Fibroblast of peridontal ligament (primary cell): ENCODE data around the gene SCRN2.
A peak's percentile ranks its signal among the peaks of the same experiment; 100 is the strongest.

Experiments used
- DNase-seq: peaks from one replicate; pipeline ENCODE4 v3.0.0-alpha.2; 2010; ENCODE audit errors: extremely low read depth

Gene SCRN2

DNA sequence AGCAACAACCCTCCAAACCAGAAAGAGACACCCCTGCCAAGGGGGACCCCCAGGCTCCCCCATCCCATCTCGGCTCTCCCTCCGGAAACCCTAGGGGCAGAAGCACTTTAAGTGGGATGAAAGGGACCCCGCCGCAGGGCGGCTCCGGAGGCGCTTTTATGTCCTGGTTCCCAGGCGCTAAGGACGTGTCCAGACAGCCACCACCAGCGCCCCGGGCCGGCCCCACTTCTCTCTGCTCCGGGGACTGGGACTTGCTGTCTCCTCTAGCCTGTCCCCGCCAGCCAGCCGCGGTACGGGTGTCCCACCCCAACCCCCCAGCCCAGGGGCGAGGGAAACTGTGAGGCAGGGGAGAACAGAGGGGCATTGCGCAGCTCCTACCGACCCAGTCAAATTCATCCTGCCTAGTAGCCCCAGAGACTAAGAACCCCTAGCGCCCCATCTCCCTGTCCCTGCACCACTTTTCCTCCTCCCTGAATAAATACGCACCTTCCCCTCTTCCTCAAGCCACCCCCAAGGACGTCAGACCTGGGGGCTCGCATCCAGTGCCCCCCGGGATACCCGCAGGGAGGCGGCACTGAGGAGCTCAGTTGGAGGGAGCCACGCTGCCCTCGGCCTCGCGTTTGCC lies 5.8 kb upstream of the SCRN2 start:
- no peak for DNase-seq

GRCh38 chr17:47845716-47846075 lies 4.6 kb upstream of the SCRN2 start:
- DNase-seq: no peak

DNA sequence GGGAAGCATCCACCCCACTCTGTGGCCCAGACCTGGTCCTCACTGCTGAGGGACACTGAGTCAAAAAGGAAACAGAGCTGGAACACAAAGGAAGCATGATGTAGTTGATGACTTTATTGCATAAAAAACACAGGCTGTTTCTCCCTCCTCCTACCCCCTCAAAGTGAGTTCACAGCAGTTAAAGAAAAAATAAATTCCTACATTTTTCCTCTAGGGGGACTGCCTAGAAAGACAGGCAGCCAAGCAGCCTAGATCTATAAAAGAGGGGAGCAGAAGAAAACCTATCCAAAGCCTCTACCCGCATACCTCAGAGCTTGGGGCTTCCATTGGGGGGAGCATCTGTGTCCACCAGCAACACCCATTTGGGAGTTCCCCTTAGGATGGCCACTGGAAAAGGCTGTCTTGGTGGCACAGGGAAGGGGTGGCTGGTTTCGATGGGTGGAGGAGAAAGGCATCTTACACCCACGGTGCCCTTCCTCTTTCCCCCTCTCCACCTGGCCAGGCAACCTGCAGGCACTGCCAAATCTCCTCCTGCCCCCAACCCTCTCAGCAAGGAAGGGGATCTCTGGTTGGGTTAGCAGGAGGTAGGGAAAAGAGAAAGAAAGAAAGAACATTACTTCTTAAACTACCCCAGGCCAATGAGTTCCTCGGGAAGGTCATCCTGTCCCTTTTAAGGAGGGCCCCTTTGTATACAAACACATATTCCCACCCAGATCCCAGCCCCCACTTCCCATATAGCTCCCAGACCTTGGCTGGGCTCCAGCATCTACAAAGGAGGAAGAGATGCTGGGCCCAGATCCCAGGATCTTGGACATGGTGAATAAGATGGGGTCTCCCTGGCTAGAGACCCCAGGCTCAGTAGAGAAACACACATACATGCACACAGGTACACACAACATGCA lies 4.0 kb upstream of the SCRN2 start:
- DNase-seq: peak; percentile 27

DNA sequence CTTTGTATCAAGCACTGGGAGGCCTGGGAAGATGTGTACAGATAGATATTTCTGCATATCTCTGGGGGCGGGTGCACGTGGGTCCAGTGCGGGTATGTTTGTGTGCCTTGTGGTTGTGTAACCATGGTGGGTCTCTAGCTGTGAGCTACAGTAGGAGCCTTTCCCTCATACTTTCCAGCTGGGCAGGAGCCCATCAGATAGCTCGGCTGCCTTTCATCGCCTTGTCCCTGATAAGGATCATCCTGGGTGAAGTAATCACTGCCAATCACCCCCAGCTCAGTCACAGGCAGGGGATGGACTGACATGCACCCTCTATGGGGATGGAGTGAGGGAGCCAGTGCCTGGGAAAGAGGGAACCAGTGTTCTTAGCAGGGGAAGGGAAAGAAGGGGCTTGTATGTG lies 3.2 kb upstream of the SCRN2 start:
- no peak for DNase-seq

DNA sequence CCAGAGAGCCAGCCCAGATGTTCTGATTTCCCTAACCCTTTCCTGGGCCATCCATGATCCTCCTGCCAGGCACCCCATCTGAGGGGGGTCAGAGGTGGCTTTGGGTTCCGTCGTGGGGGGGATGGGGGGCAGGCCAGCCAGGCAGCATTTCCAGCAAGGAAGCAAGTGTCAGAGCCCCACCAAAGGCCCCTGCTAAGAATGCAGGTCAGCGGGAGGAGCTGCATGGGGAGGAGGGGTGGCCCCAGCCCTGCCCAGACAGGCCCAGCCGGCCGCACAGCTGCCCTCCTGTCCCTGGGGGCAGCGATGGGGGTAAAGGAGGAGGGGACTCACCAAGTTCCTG lies 2.3 kb upstream of the SCRN2 start:
- no peak for DNase-seq

DNA sequence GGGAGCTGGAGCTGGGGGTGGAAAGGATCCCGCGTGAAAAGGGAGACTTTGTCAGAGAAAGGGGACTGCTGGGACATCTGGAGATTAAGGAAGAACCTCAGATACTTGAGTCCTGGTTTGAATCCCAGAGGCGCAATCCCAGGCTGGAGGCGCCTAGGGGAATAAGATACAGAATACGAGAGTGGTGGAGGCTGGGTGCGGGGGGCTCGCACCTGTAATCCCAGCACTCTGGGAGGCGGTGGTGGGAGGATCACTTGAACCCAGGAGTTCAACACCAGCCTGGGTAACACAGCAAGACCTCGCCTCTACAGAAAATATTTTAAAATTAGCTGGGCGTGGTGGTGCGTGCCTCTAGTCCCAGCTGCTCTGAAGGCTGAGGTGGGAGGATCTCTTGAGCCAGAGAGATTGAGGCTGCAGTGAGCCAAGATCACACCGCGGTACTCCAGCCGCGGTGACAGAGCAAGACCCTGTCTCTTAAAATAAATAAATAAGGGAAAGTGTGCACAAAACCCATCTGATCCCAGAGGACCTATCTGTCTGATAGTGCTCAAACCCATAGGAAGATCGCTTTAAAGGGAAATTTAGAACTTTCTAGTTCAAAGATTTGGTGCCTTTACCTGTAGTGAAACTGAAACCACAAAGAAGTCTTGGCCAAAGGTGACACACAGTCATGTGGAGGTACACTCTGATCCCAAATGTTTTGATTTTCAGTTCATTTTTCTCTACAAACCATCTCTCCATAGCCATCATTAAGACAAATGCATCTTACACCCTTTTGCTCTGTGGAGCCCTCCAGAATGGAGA lies 617 bp upstream of the SCRN2 start:
- DNase-seq: no peak

GRCh38 chr17:47840001-47840741 lies 902 bp downstream of the SCRN2 start:
- DNase-seq: no peak

- no peak for DNase-seq
These were observed 2.0 kb downstream of the SCRN2 start for GRCh38 chr17:47839071-47839470.

DNA sequence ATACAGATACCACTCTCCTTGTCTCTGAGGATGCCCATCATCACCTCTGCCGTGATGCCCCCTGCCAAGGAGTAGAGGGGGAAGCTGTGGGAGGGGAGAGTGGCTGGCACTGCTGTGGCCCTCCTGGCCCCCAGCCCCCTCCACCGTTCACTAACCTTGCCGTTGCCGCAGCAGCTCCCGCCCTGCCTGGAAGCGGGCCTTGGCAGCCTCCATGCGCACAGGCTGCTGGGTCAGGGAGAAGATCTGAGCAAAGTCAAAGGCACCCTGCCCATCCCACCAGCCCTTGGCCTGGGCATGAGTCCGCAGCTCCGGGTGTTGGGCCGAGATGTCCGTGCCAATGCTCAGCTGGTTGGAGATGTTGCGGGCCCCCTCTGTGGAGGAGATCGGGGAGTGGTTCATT lies 2.4 kb downstream of the SCRN2 start:
- no peak for DNase-seq

DNA sequence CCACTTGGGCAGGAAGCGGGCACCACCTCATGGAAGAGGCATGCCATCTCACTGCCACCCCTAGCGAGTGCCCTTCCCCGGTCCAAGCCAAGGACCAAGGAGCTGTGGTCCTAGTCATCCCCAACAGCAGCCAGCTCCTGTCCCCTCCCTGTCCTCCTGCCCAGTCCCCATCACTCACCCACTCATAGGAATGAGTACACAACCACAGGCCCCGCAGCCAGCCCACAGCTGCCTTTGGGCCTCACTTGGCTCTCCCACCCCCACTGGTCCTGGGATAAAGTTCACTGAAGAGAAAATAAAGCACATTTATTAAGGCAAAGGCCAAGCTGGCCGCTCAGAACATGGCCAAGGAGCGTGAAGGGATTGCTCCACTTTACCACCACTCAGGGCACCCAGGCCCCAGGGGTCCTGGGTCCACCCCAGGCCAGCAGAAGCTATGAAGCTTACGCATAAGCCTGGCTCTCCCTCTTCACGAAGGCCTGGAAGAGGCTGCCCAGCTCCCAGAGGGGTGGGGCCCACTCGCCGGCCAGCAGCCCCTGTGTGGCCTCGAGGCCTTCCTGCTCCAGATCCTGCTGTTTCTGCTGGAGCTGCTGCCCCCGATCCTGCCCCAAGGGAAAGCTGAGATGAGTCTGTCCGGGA lies 3.6 kb downstream of the SCRN2 start:
- DNase-seq: peak; percentile 10

GRCh38 chr17:47836601-47837000 lies 4.5 kb downstream of the SCRN2 start:
- DNase-seq: no peak

GRCh38 chr17:47834756-47835155 lies 6.3 kb downstream of the SCRN2 start:
- no peak for DNase-seq

DNA sequence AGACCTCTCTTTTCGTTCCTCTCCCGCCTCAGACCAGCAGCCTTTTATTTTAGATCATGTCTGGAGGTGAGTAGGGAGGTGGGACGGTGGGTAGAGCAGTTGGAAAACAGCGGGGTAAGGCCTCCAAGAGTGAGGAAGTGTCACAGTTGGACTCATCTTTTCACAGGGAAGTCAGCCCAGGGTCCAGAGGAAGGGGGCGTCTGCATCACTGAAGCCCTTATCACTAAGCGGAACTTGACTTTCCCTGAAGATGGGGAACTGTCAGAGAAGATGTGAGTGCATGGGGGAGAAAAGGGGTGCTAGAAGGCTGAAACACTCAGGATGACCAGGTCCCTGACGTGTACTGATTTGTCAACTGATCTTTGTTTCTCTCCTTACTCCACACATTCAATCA lies 9.1 kb downstream of the SCRN2 start:
- no peak for DNase-seq

GRCh38 chr17:47831003-47831933 lies 9.8 kb downstream of the SCRN2 start, which contains the start of the genes LRRC46 and MRPL10:
LRRC46 (plus strand) TSS chr17:47831670; CDS start chr17:47831990, 320 bp downstream.
MRPL10 (minus strand) TSS chr17:47831541; CDS start chr17:47831511, 30 bp downstream.
- DNase-seq: peak; percentile 91

GRCh38 chr17:47830396-47831002 lies 10.6 kb downstream of the SCRN2 start:
- no peak for DNase-seq

- DNase-seq: no peak
These were observed 11.2 kb downstream of the SCRN2 start for GRCh38 chr17:47829870-47830269.

- no peak for DNase-seq
These were observed 17.6 kb downstream of the SCRN2 start for GRCh38 chr17:47823519-47823918.

- no peak for DNase-seq
These were observed 18.3 kb downstream of the SCRN2 start for GRCh38 chr17:47822785-47823184.
